ENCODE measurements around the gene NECAB2. TPM values are rescaled to one million over a fixed set of nuclear protein-coding genes. Genes with fewer than 3 reads are reported as not detected.

NECAB2 gene
- total RNA-seq, 1 donor from 2014 or later, result 1.2 TPM

- no peaks in the 10 kb centered on the region for H3K4me1 Mint-ChIP-seq (ENCODE audit: unreplicated experiment)
- no peak overlapping the region for H3K4me3 Mint-ChIP-seq (ENCODE audit: unreplicated experiment)
Measured at GRCh38 chr16:83977056-83977815, 9.2 kb downstream of the NECAB2 start.

GRCh38 chr16:83978401-83978904, 10.4 kb downstream of the NECAB2 start:
- H3K4me3 Mint-ChIP-seq (ENCODE audit: unreplicated experiment), result peak overlapping the region; percentile 38
- H3K9me3 Mint-ChIP-seq (ENCODE audit: unreplicated experiment), result no peaks in the 10 kb centered on the region
- no peak for TF ChIP-seq CTCF (IDR thresholded peaks at IDR 0.05; ENCODE audit: unreplicated experiment)
- no peak for DNase-seq (ENCODE audit: low spot score)
- H3K36me3 Mint-ChIP-seq (ENCODE audit: low read depth, unreplicated experiment), result peaks cover 10% of the 10 kb centered on the region
- no peaks in the 10 kb centered on the region for H3K4me1 Mint-ChIP-seq (ENCODE audit: unreplicated experiment)
- H3K27me3 Mint-ChIP-seq (ENCODE audit: unreplicated experiment), result peaks cover 5% of the 10 kb centered on the region
- no peak overlapping the region for H3K27ac Mint-ChIP-seq (ENCODE audit: unreplicated experiment)

More at GRCh38 chr16:83977056-83977815, 9.2 kb downstream of the NECAB2 start:
- peaks cover 10% of the 10 kb centered on the region for H3K36me3 Mint-ChIP-seq (ENCODE audit: low read depth, unreplicated experiment)
- TF ChIP-seq CTCF (IDR thresholded peaks at IDR 0.05; ENCODE audit: unreplicated experiment), result no peak
- no peak overlapping the region for H3K27ac Mint-ChIP-seq (ENCODE audit: unreplicated experiment)
- no peaks in the 10 kb centered on the region for H3K9me3 Mint-ChIP-seq (ENCODE audit: unreplicated experiment)
- DNase-seq (ENCODE audit: low spot score), result no peak
- H3K27me3 Mint-ChIP-seq (ENCODE audit: unreplicated experiment), result peaks cover 5% of the 10 kb centered on the region

GRCh38 chr16:83979441-83979840, 11.4 kb downstream of the NECAB2 start:
- peaks cover 10% of the 10 kb centered on the region for H3K36me3 Mint-ChIP-seq (ENCODE audit: low read depth, unreplicated experiment)
- no peak overlapping the region for H3K4me3 Mint-ChIP-seq (ENCODE audit: unreplicated experiment)
- H3K27ac Mint-ChIP-seq (ENCODE audit: unreplicated experiment), result no peak overlapping the region
- H3K9me3 Mint-ChIP-seq (ENCODE audit: unreplicated experiment), result no peaks in the 10 kb centered on the region
- no peak for TF ChIP-seq CTCF (IDR thresholded peaks at IDR 0.05; ENCODE audit: unreplicated experiment)
- no peaks in the 10 kb centered on the region for H3K4me1 Mint-ChIP-seq (ENCODE audit: unreplicated experiment)
- H3K27me3 Mint-ChIP-seq (ENCODE audit: unreplicated experiment), result peaks cover 3% of the 10 kb centered on the region
- no peak for DNase-seq (ENCODE audit: low spot score)

GRCh38 chr16:83980794-83981193, 12.8 kb downstream of the NECAB2 start:
- Mint-ChIP-seq H3K36me3 (ENCODE audit: low read depth, unreplicated experiment) (peaks cover 10% of the 10 kb centered on the region), H3K9me3 (ENCODE audit: unreplicated experiment) (no peaks in the 10 kb centered on the region), H3K27ac (ENCODE audit: unreplicated experiment) (no peak overlapping the region), H3K27me3 (ENCODE audit: unreplicated experiment) (peaks cover 3% of the 10 kb centered on the region), H3K4me3 (ENCODE audit: unreplicated experiment) (no peak overlapping the region), H3K4me1 (ENCODE audit: unreplicated experiment) (no peaks in the 10 kb centered on the region)
- no peak for DNase-seq (ENCODE audit: low spot score)
- no peak for TF ChIP-seq CTCF (IDR thresholded peaks at IDR 0.05; ENCODE audit: unreplicated experiment)

- no peak for TF ChIP-seq CTCF (IDR thresholded peaks at IDR 0.05; ENCODE audit: unreplicated experiment)
- no peak for DNase-seq (ENCODE audit: low spot score)
Measured at GRCh38 chr16:83981799-83982198, 13.8 kb downstream of the NECAB2 start.

More at GRCh38 chr16:83981799-83982198, 13.8 kb downstream of the NECAB2 start:
- no peaks in the 10 kb centered on the region for H3K9me3 Mint-ChIP-seq (ENCODE audit: unreplicated experiment)
- no peak overlapping the region for H3K4me3 Mint-ChIP-seq (ENCODE audit: unreplicated experiment)
- H3K27me3 Mint-ChIP-seq (ENCODE audit: unreplicated experiment), result peaks cover 3% of the 10 kb centered on the region
- H3K27ac Mint-ChIP-seq (ENCODE audit: unreplicated experiment), result no peak overlapping the region
- peaks cover 6% of the 10 kb centered on the region for H3K36me3 Mint-ChIP-seq (ENCODE audit: low read depth, unreplicated experiment)
- no peaks in the 10 kb centered on the region for H3K4me1 Mint-ChIP-seq (ENCODE audit: unreplicated experiment)
